Lower leg skin (tissue), 3 donors: ENCODE data around the gene HLA-E.
A peak's percentile ranks its signal among the peaks of the same experiment; 100 is the strongest.

Experiments used
- POLR2A ChIP-seq, 2 donors: fragments of 450-650 bp; IDR thresholded peaks; one replicate each; pipeline ENCODE4 v1.6.1; 2016 to 2017; ENCODE audit warnings: antibody characterized with exemption in 2 of 2, mild to moderate bottlenecking in 1 of 2, moderate library complexity in 1 of 2
- TF ChIP-seq, protein P1 (sequence below), 3 donors: fragments of 450-650 bp; IDR thresholded peaks; one replicate each; pipeline ENCODE4 v1.5.1; 2016; ENCODE audit warnings: antibody characterized with exemption in 3 of 3, mild to moderate bottlenecking in 3 of 3, moderate library complexity in 2 of 3

DNA sequence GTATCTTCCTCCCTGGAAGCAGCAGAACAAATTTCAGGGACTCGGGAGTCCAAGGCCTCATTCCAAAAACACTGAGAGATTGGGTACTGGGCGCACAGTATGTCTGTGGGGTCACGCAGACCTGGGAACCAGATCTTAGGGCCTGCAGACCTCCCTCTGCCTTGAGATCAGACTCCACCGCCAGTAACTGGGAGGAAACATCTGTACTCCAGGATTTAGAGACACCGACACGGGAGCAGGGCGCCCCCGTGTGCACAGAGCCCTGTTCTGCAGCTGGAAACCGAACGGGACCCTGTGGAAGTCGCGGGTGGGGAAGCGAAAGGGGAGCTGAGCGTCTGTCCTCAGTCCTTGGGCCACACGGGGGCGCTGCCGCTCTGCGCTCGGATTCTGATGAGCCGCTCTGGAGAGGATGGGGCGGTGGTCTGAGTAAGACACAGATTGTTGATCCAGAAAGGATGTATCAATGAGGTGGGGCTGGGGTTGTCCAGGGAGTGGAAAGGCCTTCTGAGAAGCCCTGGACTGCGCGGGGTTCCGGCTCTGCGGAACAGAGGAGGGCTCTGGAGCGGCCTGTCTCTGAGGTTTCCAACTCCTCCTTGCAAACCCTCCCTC lies 35.7 kb upstream of the HLA-E start:
- TF ChIP-seq, protein P1, sequence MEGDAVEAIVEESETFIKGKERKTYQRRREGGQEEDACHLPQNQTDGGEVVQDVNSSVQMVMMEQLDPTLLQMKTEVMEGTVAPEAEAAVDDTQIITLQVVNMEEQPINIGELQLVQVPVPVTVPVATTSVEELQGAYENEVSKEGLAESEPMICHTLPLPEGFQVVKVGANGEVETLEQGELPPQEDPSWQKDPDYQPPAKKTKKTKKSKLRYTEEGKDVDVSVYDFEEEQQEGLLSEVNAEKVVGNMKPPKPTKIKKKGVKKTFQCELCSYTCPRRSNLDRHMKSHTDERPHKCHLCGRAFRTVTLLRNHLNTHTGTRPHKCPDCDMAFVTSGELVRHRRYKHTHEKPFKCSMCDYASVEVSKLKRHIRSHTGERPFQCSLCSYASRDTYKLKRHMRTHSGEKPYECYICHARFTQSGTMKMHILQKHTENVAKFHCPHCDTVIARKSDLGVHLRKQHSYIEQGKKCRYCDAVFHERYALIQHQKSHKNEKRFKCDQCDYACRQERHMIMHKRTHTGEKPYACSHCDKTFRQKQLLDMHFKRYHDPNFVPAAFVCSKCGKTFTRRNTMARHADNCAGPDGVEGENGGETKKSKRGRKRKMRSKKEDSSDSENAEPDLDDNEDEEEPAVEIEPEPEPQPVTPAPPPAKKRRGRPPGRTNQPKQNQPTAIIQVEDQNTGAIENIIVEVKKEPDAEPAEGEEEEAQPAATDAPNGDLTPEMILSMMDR (IDR thresholded peaks at IDR 0.05) = peak in 1 of 3 donors; percentile 77
- TF ChIP-seq POLR2A (IDR thresholded peaks at IDR 0.05) = no peak
